Neural progenitor cell (in vitro differentiated cells): ENCODE results near the gene BRINP2. TPM values are rescaled to one million over a fixed set of nuclear protein-coding genes. Genes with fewer than 3 reads are reported as not detected.

ENCODE experiments used
- DNase-seq: peaks from one replicate; pipeline ENCODE4 v3.0.0-alpha.2; 2016; ENCODE audit warnings: low spot score
- H2AFZ ChIP-seq: fragments of 200-600 bp; sonication (generic); replicated peaks from 2 replicates; pipeline ENCODE4 v1.6.1; 2016; ENCODE audit warnings: antibody characterized with exemption
- H3F3A ChIP-seq: fragments of 200-600 bp; sonication (generic); 2 replicates; pipeline ENCODE4 v1.6.1; 2016; ENCODE audit warnings: antibody characterized with exemption, low read depth
- H3K27ac ChIP-seq: fragments of 200-600 bp; sonication (generic); 2 replicates; pipeline ENCODE4 v1.5.1; 2016; ENCODE audit warnings: mild to moderate bottlenecking
- H3K27me3 ChIP-seq: fragments of 200-600 bp; sonication (generic); 2 replicates; pipeline ENCODE4 v1.6.1; 2016; ENCODE audit warnings: mild to moderate bottlenecking, moderate library complexity
- H3K36me3 ChIP-seq: fragments of 200-600 bp; sonication (generic); 2 replicates; pipeline ENCODE4 v1.5.1; 2016
- H3K4me1 ChIP-seq: fragments of 200-600 bp; sonication (generic); 2 replicates; pipeline ENCODE4 v1.6.1; 2016; ENCODE audit warnings: mixed run types
- H3K4me2 ChIP-seq: fragments of 200-600 bp; sonication (generic); 2 replicates; pipeline ENCODE4 v1.6.1; 2016
- H3K4me3 ChIP-seq: fragments of 200-600 bp; sonication (generic); 2 replicates; pipeline ENCODE4 v1.5.1; 2016
- H3K79me2 ChIP-seq: fragments of 200-600 bp; sonication (generic); 2 replicates; pipeline ENCODE4 v1.6.1; 2016; ENCODE audit warnings: low read depth
- H3K9ac ChIP-seq: fragments of 200-600 bp; sonication (generic); 2 replicates; pipeline ENCODE4 v1.6.1; 2016
- H3K9me3 ChIP-seq: fragments of 200-600 bp; sonication (generic); 2 replicates; pipeline ENCODE4 v1.5.1; 2016; ENCODE audit warnings: low read depth
- H4K20me1 ChIP-seq: fragments of 200-600 bp; sonication (generic); 2 replicates; pipeline ENCODE4 v1.6.1; 2016; ENCODE audit warnings: low read depth
- H3K27ac Mint-ChIP-seq: 3 replicates; pipeline ENCODE4 v1.8.0; 2021; ENCODE audit warnings: mixed read lengths
- H3K27me3 Mint-ChIP-seq: 2 replicates; pipeline ENCODE4 v1.8.0; 2022; ENCODE audit warnings: low read depth, mild to moderate bottlenecking, inconsistent platforms, moderate library complexity, mixed read lengths; ENCODE audit not compliant: insufficient read depth
- H3K36me3 Mint-ChIP-seq: 3 replicates; pipeline ENCODE4 v1.8.0; 2021; ENCODE audit warnings: mixed read lengths
- H3K4me1 Mint-ChIP-seq: 3 replicates; pipeline ENCODE4 v1.8.0; 2021; ENCODE audit warnings: mixed read lengths
- H3K4me3 Mint-ChIP-seq: 3 replicates; pipeline ENCODE4 v1.8.0; 2021; ENCODE audit warnings: mild to moderate bottlenecking, moderate library complexity, mixed read lengths
- H3K9me3 Mint-ChIP-seq: 3 replicates; pipeline ENCODE4 v1.8.0; 2020; ENCODE audit warnings: mixed read lengths
- CTCF ChIP-seq: fragments of 200-600 bp; sonication (generic); IDR thresholded peaks from 2 replicates; pipeline ENCODE4 v1.5.1; 2017; ENCODE audit warnings: antibody characterized with exemption, mild to moderate bottlenecking
- EZH2 ChIP-seq: fragments of 200-600 bp; sonication (generic); IDR thresholded peaks from 2 replicates; pipeline ENCODE4 v1.6.1; 2017; ENCODE audit warnings: antibody characterized with exemption, mild to moderate bottlenecking, moderate library complexity
- EZH2phosphoT487 ChIP-seq: fragments of 200-600 bp; sonication (generic); IDR thresholded peaks from 2 replicates; pipeline ENCODE4 v1.6.1; 2017; ENCODE audit warnings: antibody characterized with exemption
- total RNA-seq: library from RNA; depleted of rRNA; stranded (reverse); fragments of >200 nt; gene quantifications from 2 replicates; pipeline ENCODE4 v1.2.3, GENCODE V29; 2015; ENCODE audit warnings: low replicate concordance

The BRINP2 gene
- total RNA-seq, 1 donor from 2014 or later: not detected

GRCh38 chr1:177238967-177239366 lies 68.2 kb downstream of the BRINP2 start:
- H3K36me3 ChIP-seq: no peaks in the 10 kb centered on the region
- peaks cover 6% of the 10 kb centered on the region for H3K4me1 Mint-ChIP-seq
- H3F3A ChIP-seq: no peaks in the 10 kb centered on the region
- H3K4me3 Mint-ChIP-seq: no peak overlapping the region
- peaks cover 7% of the 10 kb centered on the region for H3K27me3 Mint-ChIP-seq
- H3K27ac ChIP-seq: no peak overlapping the region
- H3K4me3 ChIP-seq: no peak overlapping the region
- no peaks in the 10 kb centered on the region for H4K20me1 ChIP-seq
- TF ChIP-seq EZH2phosphoT487 (no peak), CTCF (no peak), EZH2 (no peak)
- H3K9me3 Mint-ChIP-seq: peaks cover 2% of the 10 kb centered on the region
- no peaks in the 10 kb centered on the region for H3K79me2 ChIP-seq
- peaks cover 5% of the 10 kb centered on the region for H3K4me1 ChIP-seq
- H3K9me3 ChIP-seq: no peaks in the 10 kb centered on the region
- no peak overlapping the region for H3K27ac Mint-ChIP-seq
- H3K36me3 Mint-ChIP-seq: no peaks in the 10 kb centered on the region
- H3K4me2 ChIP-seq: no peak overlapping the region
- DNase-seq: no peak
- H2AFZ ChIP-seq: peak overlapping the region; percentile 57
- no peaks in the 10 kb centered on the region for H3K27me3 ChIP-seq
- no peak overlapping the region for H3K9ac ChIP-seq

- Mint-ChIP-seq H3K36me3 (no peaks in the 10 kb centered on the region), H3K27ac (no peak overlapping the region), H3K4me1 (peaks cover 6% of the 10 kb centered on the region), H3K9me3 (peaks cover 2% of the 10 kb centered on the region), H3K27me3 (peaks cover 7% of the 10 kb centered on the region), H3K4me3 (no peak overlapping the region)
- Histone ChIP-seq H3K27me3 (no peaks in the 10 kb centered on the region), H3K36me3 (no peaks in the 10 kb centered on the region), H3K4me1 (peaks cover 5% of the 10 kb centered on the region), H3K4me2 (no peak overlapping the region), H4K20me1 (no peaks in the 10 kb centered on the region), H3K9ac (no peak overlapping the region), H3K79me2 (no peaks in the 10 kb centered on the region), H3K27ac (no peak overlapping the region), H2AFZ (no peak overlapping the region), H3K4me3 (no peak overlapping the region), H3F3A (no peaks in the 10 kb centered on the region), H3K9me3 (no peaks in the 10 kb centered on the region)
- TF ChIP-seq EZH2phosphoT487 (no peak), CTCF (no peak), EZH2 (no peak)
- DNase-seq: no peak
These were observed 69.0 kb downstream of the BRINP2 start for GRCh38 chr1:177239792-177240191.

- Histone ChIP-seq H3K4me3 (no peak overlapping the region), H3K4me2 (no peak overlapping the region), H3K27me3 (no peaks in the 10 kb centered on the region), H3K79me2 (no peaks in the 10 kb centered on the region), H3K9ac (no peak overlapping the region), H4K20me1 (no peaks in the 10 kb centered on the region), H3K27ac (no peak overlapping the region), H3K36me3 (no peaks in the 10 kb centered on the region), H3K9me3 (no peaks in the 10 kb centered on the region), H3F3A (no peaks in the 10 kb centered on the region), H2AFZ (no peak overlapping the region), H3K4me1 (peaks cover 20% of the 10 kb centered on the region)
- H3K36me3 Mint-ChIP-seq: no peaks in the 10 kb centered on the region
- no peak overlapping the region for H3K27ac Mint-ChIP-seq
- H3K27me3 Mint-ChIP-seq: peaks cover 7% of the 10 kb centered on the region
- peaks cover 2% of the 10 kb centered on the region for H3K9me3 Mint-ChIP-seq
- DNase-seq: no peak
- no peak overlapping the region for H3K4me3 Mint-ChIP-seq
- TF ChIP-seq EZH2phosphoT487 (no peak), EZH2 (no peak), CTCF (no peak)
- peaks cover 20% of the 10 kb centered on the region for H3K4me1 Mint-ChIP-seq
These were observed 73.0 kb downstream of the BRINP2 start for GRCh38 chr1:177243773-177244172.
